Putamen (tissue), 1 donor: Measurements from ENCODE around the gene DIP2C.

Source experiments
- DNase-seq: peaks from one replicate; pipeline ENCODE4 v3.0.0-alpha.2; 2016; ENCODE audit warnings: low spot score

The DIP2C gene

DNA sequence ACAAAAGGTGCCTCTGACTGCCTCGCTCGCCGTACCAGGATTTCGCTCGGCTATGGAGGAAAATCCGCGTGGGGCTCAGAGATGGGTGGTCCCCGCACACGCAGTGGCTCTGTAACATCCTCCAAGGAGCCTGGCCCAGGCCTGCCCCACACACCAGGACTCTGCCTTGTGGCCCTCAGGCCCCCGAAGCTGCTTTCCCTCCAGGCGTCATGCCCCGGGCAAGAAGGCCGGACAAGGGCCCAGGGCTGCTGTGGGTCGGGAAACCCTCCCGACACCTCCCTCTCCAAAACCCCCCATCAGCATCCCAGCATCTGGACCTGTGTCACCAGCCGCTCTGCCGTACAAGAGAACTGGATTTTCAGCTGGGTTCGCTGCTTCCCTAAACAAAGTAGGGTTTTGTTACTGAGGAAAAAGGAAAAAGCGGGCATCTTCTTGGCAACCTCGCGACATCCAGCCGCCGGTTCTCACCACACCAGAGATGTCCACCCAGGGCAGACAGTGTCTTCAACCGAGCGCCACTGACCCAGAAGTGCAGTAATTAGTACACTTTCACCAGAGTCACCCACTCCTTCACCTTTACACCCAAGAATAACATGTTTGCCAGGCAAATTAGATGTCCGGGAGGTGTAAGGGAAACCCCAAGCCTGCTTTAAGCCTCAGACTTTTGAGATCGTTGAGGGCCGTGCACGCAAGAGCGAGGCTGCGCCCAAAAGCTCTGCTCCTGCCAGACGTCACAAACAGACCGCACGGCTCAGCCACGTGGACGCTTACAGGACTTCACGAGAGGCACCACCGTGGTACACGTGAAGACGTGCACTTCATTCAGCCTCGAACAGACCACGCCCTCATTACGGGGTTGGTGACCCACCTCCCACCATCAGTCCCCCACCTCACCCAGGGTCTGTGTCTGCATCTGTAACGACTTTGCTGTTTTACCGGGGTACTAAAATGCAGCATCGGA, 62.2 kb downstream of the DIP2C start:
- peak; percentile 64 for DNase-seq

DNA sequence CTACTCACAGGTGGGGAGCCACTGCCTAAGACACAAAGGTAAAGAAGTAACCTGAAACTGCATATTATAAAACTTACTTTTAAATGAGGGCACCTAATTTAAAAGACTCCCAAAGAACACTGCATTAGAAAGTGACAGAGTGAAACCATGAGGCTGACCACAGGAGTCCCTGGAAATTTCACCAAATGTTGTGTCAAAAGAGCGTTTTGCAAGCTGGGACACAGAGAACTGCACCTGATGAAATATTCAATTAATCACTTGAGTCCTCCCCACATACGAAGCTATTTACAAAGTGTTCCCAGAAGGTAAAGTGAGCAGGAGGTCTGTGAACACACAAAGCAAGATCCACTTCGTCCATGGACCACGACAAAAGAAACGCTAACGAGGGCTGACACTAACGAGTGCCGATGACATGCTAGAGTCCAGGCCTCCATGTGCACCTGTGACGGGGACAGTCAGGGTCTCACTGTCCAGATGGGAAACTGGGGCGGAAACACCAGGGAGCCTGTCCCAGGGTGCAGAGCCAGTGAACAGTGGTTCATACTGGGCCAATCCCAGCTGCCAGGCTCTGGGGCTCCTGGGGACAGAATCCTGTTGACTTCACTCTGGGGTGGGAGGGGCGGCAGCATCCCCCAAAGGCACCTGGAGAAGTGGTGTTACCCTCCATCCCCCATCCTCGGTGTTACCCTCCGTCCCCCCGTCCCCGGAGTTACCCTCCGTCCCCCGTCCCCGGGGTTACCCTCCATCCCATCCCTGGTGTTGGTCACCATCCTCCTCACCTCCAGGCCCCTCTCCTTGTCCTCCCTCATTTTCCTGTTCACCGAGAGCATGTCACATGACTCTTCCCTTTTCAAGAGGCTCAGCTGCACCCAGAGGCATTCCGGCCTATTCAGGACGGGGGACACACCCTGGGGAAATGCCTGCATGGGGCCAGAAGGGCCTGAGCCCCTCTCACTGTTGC, 63.4 kb downstream of the DIP2C start:
- DNase-seq = no peak

DNA sequence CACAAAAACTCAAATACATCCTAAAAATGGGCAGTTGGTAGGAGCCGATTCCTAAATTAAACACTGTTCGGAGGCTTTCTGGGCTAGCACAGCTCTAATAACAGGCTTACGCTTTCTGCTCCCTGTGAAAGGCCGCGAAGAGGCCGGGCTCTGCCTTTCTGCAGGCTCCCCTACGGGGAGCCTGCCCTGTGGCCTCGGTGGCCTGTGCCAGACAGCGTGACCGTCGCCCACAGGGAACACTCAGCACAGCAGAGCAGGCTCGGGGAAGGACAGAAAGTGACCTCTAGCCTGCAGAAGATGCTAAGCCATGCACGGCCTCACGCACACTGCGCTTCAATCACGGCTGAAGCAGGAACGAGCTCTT, 64.2 kb downstream of the DIP2C start:
- DNase-seq = no peak

DNA sequence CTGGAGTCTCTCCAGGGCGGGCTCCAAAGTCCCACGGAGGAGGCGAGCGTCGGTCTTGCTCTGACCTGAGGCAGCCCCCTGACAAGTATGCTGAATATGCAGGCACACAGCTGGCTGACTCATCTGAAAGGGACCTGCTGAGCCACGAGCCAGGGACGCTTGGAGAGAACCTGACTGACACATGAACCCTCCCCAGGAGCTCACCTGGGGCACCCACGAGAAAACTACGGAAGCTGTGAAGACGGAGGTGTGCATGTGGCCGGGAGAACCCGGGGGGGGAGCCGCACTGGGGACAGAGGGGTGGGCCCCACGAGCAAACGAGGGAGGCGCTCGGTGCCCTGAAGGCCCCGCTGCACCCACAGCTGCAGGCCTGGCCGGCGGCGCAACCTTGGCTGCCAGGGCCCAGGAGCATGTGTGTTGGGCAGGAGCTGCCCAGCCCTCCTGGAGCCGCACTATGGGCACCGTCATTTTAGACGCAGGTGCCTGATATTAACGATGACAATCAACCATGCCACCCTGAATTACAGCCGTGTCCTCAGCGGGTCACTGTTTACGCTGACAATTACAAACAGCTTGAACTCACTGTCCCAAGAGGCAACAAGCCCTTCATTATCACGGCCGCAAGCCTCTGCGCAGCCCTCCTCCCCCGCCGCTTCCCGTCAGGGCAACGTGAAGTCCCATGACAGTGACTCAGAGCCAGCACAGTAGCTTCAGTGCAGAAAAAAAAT, 64.7 kb downstream of the DIP2C start:
- DNase-seq = peak; percentile 95

DNA sequence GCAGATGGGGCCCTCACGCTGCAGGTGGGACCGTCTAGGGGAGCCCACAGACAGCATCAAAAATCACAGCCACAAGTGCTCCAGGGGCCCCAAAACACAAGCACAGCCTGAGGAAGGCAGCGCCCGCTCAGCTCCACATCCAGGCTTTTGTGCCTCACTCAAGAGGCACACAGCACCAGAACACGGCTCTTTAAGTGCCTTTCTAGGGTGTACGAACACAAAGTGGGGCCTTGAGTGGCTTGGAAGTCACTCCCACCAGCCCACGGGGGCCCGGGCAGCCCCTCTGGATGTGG, 65.2 kb downstream of the DIP2C start:
- no peak for DNase-seq

DNA sequence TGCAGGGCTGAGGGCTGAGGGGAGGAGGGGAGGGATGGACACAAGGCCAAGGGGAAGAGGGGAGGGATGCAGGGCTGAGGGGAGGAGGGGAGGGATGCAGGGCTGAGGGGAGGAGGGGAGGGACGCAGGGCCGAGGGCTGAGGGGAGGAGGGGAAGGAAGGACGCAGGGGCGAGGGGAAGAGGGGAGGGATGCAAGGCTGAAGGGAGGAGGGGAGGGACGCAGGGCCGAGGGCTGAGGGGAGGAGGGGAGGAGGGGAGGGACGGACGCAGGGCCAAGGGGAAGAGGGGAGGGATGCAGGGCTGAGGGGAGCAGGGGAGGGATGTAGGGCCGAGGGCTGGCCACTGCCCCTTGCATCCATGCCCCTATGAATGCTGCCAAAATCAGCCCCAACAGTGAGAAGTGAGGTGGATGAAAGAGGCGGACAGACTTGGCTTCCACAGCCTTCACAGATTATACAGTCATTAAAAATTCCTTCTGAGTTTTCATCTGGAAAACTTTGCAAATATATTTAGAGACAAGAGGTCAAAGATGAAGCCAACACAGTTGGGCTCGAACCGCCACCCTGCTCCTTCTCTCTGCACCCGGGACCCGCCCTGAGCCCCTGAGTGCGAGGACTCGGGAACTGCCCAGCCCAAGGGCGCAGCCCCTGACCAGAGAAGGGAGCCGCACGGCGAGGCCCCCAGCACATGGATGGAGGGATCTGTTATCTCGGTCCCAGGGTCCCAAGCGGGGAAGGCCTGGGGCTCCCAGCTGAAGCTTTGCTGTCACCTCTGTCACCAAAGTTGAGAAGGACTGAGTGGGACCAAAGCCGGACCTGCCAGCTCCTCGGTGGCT, 65.8 kb downstream of the DIP2C start:
- no peak for DNase-seq

DNA sequence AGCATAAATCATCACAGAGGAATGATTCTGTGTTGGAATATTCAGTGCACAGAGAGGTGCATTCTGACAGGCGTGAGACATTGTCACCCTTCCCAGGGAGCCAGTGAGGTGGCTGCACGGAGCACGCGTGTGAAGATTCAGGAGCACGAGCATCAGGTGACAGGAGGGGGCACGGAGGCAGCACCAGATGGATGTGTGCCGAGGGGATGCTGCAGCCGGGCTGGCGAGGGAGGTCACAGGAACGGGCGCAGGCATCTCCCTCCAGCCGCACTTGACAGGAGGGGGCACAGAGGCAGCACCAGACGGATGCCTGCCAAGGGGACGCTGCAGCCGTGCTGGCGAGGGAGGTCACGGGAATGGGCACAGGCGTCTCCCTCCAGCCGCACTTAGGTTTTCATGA, 66.5 kb downstream of the DIP2C start:
- DNase-seq = peak; percentile 62

DNA sequence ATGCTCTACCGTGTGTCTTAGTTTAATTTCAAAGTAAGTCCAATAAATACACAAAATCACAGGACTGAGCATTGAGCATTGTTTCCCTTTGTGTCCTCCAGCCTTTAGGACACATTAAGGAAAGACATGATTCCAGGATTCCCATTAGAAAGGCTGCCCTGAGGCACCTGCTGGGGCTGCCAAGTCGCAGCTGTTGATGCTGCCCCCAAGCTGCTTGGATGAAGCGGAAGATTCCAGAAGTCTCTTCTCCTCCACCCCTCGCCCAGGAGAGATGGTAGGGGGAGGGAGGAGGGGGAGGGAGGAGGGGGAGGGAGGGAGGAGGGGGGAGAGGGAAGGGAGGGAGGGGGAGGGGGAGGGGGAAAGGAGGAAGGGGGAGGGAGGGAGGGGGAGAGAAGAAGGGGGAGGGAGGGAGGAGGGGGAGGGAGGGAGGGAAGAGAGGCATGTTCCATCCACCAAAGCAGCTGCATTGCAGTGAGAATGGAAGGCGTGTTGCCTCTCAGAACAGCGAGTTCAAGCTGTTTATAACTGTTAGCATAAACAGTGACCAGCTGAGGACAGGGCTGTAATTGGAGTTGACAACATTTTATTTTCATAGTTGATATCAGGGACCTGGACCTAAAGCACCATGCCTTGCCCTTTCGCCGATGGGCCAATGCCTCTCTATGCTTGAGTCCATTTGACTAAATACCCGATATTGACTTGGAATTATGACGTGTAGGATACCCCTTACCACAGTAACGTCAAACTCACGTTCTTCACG, 67.3 kb downstream of the DIP2C start:
- peak; percentile 65 for DNase-seq

DNA sequence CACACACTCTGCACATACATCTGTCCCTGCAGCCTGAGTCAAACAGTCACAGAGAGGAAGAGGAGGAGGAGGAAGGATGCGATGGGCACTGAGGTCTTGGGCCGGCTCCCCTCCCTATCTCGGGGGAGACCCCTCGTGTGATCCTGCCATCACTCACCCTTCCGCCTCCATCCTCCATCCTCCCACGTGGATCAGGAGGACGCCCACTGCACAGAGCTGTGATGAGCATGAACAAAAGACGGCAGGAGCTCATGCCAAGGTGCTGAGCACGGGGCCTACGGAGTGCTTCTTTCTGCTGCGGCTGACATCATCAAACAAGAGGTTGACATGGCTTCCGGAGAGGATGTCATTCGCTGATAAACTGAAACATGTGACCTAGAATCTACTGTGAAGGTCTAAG, 68.0 kb downstream of the DIP2C start:
- peak; percentile 75 for DNase-seq

DNA sequence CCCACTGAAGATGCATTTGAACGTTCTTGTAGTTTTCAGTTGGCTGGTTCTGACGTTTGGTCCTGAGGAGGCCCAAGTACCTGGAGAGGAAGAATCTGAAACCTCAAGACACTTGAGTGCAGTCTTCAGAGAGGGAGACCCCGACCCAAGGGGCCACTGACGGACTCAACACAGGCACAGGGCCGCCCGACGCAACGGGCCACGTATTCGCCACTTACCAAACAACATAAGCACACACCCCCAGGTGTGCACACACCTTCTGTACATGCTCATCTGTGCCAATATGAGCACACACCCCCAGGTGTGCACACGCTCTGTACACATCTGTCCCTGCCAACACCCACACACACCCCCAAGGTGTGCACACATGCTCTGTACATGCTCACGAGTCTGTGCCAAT, 68.5 kb downstream of the DIP2C start:
- DNase-seq = no peak

DNA sequence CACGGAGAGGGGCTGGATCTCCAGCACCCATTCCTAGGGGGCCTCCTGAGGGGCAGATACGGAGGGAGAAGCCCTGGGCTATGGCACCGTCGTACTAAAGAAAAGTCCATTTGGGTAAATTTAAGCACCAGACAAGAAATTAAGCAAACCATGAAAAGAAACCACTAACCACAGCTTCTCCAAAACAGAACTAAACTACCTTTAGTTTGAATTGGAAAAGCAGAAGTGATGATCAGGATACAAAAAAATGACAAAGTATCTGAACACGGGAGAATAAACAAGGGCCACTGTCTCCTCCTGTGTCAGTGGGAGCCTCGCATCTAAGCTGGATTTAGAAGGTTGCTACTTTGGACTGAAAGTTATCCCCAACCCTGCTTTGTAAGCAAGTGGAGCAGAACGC, 69.1 kb downstream of the DIP2C start:
- DNase-seq = no peak

DNA sequence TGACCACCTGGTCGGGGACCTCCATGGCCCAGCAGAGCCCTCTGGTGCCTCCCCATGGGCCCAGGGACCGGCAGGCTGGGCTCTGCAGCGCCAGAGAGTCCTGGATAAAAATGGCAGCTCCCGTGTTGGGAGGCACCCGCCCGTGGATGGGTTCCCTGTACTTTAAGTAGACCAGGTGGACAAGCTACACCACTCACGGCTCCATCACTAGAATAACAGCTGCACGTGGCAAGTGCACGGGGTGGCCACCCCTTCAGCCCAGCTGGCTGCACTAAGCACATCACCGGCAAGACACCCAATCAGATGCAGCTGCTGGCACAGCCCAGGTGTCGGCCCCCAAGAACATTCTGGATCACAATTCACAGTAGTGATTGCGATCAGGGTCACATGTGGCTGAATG, 69.8 kb downstream of the DIP2C start:
- DNase-seq = no peak

DNA sequence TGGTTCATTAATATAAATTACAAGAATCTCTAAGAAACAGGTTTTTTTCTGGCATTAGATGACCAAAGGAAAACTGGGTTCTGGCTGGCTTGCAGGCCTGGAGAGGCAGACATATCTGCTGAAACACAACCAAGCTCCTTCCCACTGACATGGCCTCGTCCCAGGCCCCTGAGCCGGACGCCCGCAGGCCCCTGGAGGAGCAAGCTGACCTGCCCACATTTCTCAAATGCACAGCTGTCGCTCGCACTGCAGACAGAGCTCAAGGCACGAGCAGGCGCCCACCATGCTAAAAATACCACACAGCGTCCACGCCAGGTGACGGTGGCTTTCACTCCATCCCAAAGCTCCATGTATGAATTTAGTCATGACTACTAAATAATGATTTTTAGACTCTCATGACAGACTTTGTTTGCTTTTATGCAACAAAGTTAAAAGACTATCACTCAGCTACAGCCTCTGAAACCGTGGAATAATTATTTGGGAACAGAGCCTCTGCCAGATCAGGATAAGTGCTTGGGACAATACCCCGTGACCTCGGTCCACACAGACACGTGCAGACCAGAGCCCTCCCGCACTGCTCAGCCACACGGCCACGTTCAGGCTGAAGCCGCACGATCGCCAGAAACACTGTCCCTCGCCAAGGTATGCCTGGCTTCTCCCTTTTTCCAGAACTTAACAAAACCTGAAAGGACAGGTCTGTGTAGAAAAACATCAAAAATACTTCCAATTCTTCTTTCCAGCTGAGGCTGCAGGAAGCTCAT, 71.1 kb downstream of the DIP2C start:
- no peak for DNase-seq

DNA sequence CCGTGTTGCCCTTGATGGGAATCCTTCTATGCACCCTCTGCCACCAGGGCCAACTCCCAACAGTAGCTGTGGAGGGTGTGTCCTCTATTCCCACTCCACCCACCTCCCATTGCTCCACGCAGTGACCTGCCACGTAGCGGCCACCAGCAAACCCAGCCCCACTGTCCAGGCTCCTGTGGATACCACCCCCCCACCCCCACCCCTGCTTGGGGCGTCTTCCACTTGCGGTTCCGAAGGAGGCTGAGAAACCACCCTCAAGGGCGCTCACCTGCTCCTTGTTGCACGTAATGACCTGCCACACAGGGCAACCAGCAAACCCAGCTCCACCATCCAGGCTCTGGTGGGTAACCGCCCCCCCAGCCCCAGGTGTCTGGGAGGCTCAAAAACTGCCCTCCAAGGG, 72.0 kb downstream of the DIP2C start:
- DNase-seq = no peak

DNA sequence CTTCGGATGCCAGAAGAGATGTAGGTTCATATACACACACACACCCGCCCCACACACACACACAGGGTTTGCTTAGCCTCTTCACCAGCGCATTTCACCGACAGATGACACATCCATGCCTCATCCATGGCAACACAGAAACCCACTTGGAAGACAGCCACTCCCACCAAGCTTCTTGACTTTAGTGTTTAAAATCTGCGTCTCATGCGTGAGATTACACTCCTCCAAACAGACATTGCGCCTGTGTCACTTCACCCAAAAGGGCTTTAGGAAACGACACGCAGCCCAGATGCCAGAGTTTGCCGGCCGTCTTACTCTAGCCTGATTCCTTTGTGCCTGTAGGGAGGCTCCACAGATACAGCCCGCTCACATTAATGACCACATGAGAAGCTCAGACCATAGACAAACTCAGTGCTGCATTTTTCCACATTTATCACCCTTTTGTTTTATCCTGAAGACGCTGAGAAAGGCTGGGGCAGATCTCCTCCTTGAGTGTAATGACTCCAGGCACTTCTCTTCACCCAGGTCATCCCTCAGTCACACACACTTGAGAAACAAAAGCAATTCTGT, 73.8 kb downstream of the DIP2C start:
- DNase-seq = no peak

DNA sequence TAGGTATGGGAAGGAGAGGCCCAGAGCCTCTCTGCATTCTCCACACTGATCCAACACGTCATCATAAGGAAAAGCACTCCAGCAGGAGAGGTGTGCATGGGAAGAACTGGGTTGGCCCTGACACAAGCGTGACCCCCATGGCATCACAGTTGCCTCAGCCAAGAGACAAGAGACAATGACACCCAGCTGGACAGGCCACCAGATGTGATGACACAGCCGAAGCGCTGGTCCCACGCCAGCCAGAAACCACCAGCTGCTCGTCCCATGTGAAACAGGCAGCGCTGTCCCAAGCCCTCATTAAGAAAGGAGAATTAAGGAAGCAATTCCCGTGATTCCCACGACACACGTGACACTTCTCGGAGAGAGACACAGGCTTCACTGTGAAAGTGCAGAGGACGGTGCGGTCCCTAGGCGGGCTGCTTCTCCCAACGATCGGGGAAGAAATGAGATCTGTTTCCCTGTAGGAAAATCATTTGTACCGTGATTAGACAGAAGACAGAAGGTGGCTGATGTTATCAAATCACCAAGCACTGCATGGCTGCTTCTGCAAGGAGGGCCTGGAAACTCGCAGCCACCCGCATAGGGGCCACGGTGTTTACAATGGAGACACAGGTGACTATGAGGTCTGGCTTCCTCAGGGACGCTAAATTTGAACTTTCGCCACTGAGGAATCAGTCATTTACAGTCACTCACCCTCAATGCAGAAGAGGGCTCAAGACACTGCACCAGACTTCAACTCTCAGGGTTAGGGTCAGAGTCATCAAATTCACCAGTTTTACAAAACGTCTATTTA, 74.5 kb downstream of the DIP2C start:
- DNase-seq = peak; percentile 93

DNA sequence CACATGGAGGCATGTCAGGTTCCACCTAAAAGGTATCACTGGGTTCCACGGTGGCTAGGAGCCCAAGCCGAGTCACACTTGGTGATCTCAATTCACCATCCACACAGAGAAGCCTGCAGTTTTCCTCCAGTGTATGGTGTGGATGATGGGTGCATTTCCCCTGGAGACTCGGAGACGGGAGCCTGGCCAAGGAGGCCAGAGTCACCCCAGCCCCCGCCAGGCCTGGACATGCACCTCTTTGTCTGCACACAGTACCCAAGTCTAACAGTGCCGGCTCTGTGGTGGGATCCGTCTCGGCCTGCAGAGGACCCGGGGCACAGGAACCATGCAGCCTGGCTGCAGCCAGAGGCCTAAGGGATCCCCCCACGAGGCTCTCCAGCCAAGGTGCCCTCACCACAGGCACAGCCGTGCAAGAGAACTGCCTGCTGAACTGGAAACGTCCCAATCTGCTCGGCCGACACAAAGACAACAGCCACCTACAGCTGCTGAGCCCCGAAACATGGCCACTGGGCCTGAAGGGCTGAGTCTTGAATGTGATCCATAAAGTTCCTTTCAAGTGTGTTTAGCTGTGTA, 75.2 kb downstream of the DIP2C start:
- DNase-seq = no peak
